Lung (tissue), 12 donors: ENCODE data around the gene BTBD16. TPM values are rescaled to one million over a fixed set of nuclear protein-coding genes. Genes with fewer than 3 reads are reported as not detected.

Source experiments
- ATAC-seq: fragments of 200-7000 bp; cut with Tn5 transposase; one replicate; pipeline ENCODE4 v1.9.1; 2020; ENCODE audit warnings: moderate number of reproducible peaks; ENCODE audit not compliant: insufficient read depth, low FRiP score
- DNase-seq, 3 donors: peaks; one replicate each; pipeline ENCODE4 v3.0.0-alpha.2; 2013 to 2017
- H3K27ac ChIP-seq, 2 donors: one replicate each; pipeline ENCODE4 v1.5.1; 2013; ENCODE audit warnings: mild to moderate bottlenecking in 2 of 2, moderate library complexity in 2 of 2, control low read depth in 1 of 2, inconsistent platforms in 1 of 2, low read depth in 1 of 2, low read length in 1 of 2
- H3K27me3 ChIP-seq, 3 donors: one replicate each; pipeline ENCODE4 v1.5.1; 2013; ENCODE audit warnings: low read length in 2 of 3; ENCODE audit not compliant: control insufficient read depth in 3 of 3, insufficient read depth in 3 of 3
- H3K36me3 ChIP-seq, 4 donors: one replicate each; pipeline ENCODE4 v1.5.1; 2013; ENCODE audit warnings: low read length in 4 of 4, mild to moderate bottlenecking in 1 of 4, moderate library complexity in 1 of 4; ENCODE audit not compliant: control insufficient read depth in 4 of 4, insufficient read depth in 4 of 4
- H3K4me1 ChIP-seq, 5 donors: one replicate each; pipeline ENCODE4 v1.5.1; 2013; ENCODE audit warnings: low read length in 5 of 5, mild to moderate bottlenecking in 2 of 5, moderate library complexity in 1 of 5; ENCODE audit not compliant: control insufficient read depth in 5 of 5, insufficient read depth in 5 of 5
- H3K4me3 ChIP-seq: one replicate; pipeline ENCODE4 v1.5.1; 2013; ENCODE audit warnings: mild to moderate bottlenecking, control low read depth, moderate library complexity
- H3K9ac ChIP-seq, 2 donors: one replicate each; pipeline ENCODE4 v1.5.1; 2013; ENCODE audit warnings: low read length in 2 of 2, control low read depth in 1 of 2; ENCODE audit not compliant: insufficient read depth in 1 of 2
- H3K9me3 ChIP-seq, 4 donors: one replicate each; pipeline ENCODE4 v1.5.1; 2013; ENCODE audit warnings: low read length in 3 of 4, mild to moderate bottlenecking in 1 of 4, moderate library complexity in 1 of 4; ENCODE audit not compliant: control insufficient read depth in 4 of 4, insufficient read depth in 3 of 4
- WGBS, 2 donors: extraction: QIAGEN DNeasy Blood & Tissue Kit; methylation state at CpG; one replicate each; pipeline ENCODE4 v1.1.7; 2013; 5-methylcytosine and 5-hydroxymethylcytosine counted together
- polyA plus RNA-seq, 2 donors: library from polyadenylated mRNA; stranded (reverse); fragments of 200-250 nt; gene quantifications; one replicate each; pipeline ENCODE4 v1.2.1, GENCODE V29; 2013
- total RNA-seq, 2 donors: library from RNA; depleted of rRNA in 1 of 2; stranded (reverse); fragments of >200 nt in 1 of 2; gene quantifications; one replicate each; pipeline ENCODE4 v1.2.1, GENCODE V29; 2014 to 2021
- TF ChIP-seq, protein P1 (sequence below): IDR thresholded peaks from 2 replicates; pipeline ENCODE4 v1.5.1; 2012; ENCODE audit warnings: mild to moderate bottlenecking; ENCODE audit errors: control extremely low read depth, extremely low read depth
- donor health status: control.
- donor health status: control.
- donor health status: Bipolar disorder and iron deficiency.
- donor health status: healthy.
- donor health status: DM: yes; HTN: yes; CAD: no.

The BTBD16 gene
- total and polyA plus RNA-seq, 4 donors: 0.03 to 0.73 (median 0.67) TPM; not detected in 1

DNA sequence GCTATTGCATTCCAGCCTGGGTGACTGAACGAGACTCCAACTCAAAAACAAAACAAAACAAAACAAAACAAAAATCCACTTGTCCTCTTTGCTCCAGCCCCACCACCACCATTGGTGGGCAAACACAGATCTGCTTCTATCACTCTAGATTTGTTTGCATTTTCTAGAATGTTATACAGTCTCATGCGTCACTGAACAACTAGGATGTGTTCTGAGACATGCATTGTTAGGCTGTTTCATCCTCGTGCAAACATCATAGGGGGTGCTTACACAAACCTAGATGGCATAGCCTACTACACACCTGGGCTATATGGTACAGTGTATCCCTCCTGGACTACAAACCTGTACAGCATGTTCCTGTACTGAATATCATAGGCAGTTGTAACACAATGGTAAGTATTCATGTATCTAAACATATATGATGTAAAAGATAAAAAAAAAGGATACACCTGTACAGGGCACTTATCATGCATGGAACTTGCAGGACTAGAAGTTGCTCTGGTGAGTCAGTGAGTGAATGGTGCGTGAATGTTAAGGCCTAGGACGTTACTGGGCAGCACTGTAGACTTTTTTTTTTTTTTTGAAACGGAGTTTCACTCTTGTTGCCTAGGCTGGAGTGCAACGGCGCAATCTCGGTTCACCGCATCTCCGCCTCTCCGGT, 45.3 kb downstream of the BTBD16 start:
- H3K27ac ChIP-seq: no peak overlapping the region
- TF ChIP-seq, protein P1, sequence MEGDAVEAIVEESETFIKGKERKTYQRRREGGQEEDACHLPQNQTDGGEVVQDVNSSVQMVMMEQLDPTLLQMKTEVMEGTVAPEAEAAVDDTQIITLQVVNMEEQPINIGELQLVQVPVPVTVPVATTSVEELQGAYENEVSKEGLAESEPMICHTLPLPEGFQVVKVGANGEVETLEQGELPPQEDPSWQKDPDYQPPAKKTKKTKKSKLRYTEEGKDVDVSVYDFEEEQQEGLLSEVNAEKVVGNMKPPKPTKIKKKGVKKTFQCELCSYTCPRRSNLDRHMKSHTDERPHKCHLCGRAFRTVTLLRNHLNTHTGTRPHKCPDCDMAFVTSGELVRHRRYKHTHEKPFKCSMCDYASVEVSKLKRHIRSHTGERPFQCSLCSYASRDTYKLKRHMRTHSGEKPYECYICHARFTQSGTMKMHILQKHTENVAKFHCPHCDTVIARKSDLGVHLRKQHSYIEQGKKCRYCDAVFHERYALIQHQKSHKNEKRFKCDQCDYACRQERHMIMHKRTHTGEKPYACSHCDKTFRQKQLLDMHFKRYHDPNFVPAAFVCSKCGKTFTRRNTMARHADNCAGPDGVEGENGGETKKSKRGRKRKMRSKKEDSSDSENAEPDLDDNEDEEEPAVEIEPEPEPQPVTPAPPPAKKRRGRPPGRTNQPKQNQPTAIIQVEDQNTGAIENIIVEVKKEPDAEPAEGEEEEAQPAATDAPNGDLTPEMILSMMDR: no peak
- no peak overlapping the region for H3K4me3 ChIP-seq
- ATAC-seq: no peak
- H3K4me1 ChIP-seq: no peaks in the 10 kb centered on the region
- H3K9me3 ChIP-seq: peaks cover 0 to 3% (median 0%) of the 10 kb centered on the region in 4 donors
- 93 to 94% methylated on average over 12 of the region's 12 CpGs for WGBS, 2 donors
- H3K27me3 ChIP-seq: peaks cover 0 to 4% (median 0%) of the 10 kb centered on the region in 3 donors
- no peak overlapping the region for H3K9ac ChIP-seq
- H3K36me3 ChIP-seq: no peaks in the 10 kb centered on the region
- DNase-seq: no peak

DNA sequence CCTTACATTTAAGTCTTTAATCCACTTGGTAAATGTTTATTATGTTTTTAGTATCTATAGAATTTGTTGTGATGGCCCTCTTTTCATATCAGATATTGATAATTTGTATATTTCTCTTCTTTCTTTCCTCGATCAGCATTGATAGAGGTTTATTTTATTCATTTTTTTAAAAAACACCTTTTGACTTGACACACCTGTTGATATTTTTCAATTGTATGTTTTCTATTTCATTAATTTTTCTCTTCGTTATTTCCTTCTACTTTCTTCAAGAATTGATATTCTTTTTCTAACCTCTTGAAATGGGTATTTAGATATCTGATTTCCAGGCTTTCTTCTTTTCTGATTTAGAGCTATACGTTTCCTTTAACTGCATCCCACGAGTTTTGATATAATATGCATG, 50.9 kb downstream of the BTBD16 start:
- H3K27ac ChIP-seq: no peak overlapping the region
- DNase-seq (no peak), ATAC-seq (no peak)
- H3K9me3 ChIP-seq: peaks cover 0 to 3% (median 0%) of the 10 kb centered on the region in 4 donors
- no peak overlapping the region for H3K4me3 ChIP-seq
- no peaks in the 10 kb centered on the region for H3K36me3 ChIP-seq
- WGBS, 2 donors: 65 to 91% methylated on average over 4 of the region's 4 CpGs
- no peaks in the 10 kb centered on the region for H3K27me3 ChIP-seq
- TF ChIP-seq, protein P1: no peak
- H3K9ac ChIP-seq: no peak overlapping the region
- no peaks in the 10 kb centered on the region for H3K4me1 ChIP-seq

DNA sequence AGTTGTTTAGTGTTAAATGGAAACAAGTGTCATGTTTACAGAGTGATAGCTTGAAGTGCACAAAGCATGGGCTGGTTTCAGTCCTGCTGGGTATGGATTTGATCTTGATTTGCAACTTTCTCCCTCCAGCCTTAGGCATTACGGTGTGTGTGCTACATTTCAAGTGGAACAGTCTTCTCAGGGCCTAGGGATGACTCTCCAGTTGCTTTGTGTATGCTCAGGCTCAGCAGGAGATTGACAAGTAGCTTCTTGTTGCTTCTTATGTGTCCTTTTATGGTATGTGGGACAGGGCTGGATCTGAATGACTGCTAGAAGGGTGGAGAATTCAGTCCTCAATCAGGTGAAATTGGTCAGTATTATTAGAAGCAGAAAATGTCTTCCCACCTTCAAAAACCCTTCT, 52.1 kb downstream of the BTBD16 start:
- DNase-seq (no peak), ATAC-seq (no peak)
- Histone ChIP-seq H3K4me3 (no peak overlapping the region), H3K36me3 (no peaks in the 10 kb centered on the region), H3K9ac (no peak overlapping the region), H3K4me1 (no peaks in the 10 kb centered on the region), H3K27me3 (no peaks in the 10 kb centered on the region), H3K27ac (no peak overlapping the region), H3K9me3 (peaks cover 0 to 3% (median 0%) of the 10 kb centered on the region in 4 donors)
- TF ChIP-seq, protein P1: no peak
- WGBS, 2 donors: 60 to 68% methylated on average over 1 of the region's 1 CpG
